Eye (tissue), 1 donor: ENCODE data around the gene MEGF11.

ENCODE experiments used
- DNase-seq: peaks from one replicate; pipeline ENCODE4 v3.0.0-alpha.2; 2015

Gene MEGF11

GRCh38 chr15:66138096-66138783 lies 115.3 kb downstream of the MEGF11 start:
- DNase-seq, result no peak

- DNase-seq, result no peak
Measured at GRCh38 chr15:66136948-66137347, 116.6 kb downstream of the MEGF11 start.

- no peak for DNase-seq
Measured at GRCh38 chr15:66135664-66136063, 117.9 kb downstream of the MEGF11 start.

- DNase-seq, result no peak
Measured at GRCh38 chr15:66134284-66134683, 119.3 kb downstream of the MEGF11 start.

GRCh38 chr15:66133247-66133885 lies 120.2 kb downstream of the MEGF11 start:
- no peak for DNase-seq

- DNase-seq, result no peak
Measured at GRCh38 chr15:66132251-66132816, 121.2 kb downstream of the MEGF11 start.

- no peak for DNase-seq
Measured at GRCh38 chr15:66131831-66132230, 121.7 kb downstream of the MEGF11 start.

- no peak for DNase-seq
Measured at GRCh38 chr15:66131200-66131599, 122.3 kb downstream of the MEGF11 start.

- DNase-seq, result no peak
Measured at GRCh38 chr15:66130496-66131034, 123.0 kb downstream of the MEGF11 start.

GRCh38 chr15:66129586-66129985 lies 124.0 kb downstream of the MEGF11 start:
- no peak for DNase-seq

- DNase-seq, result no peak
Measured at GRCh38 chr15:66128116-66128680, 125.4 kb downstream of the MEGF11 start.

GRCh38 chr15:66126456-66126855 lies 127.1 kb downstream of the MEGF11 start:
- DNase-seq, result no peak

- peak; percentile 74 for DNase-seq
Measured at GRCh38 chr15:66126031-66126441, 127.5 kb downstream of the MEGF11 start.

- no peak for DNase-seq
Measured at GRCh38 chr15:66124651-66125050, 128.9 kb downstream of the MEGF11 start.

- no peak for DNase-seq
Measured at GRCh38 chr15:66123799-66124198, 129.8 kb downstream of the MEGF11 start.

GRCh38 chr15:66120422-66120821 lies 133.1 kb downstream of the MEGF11 start:
- no peak for DNase-seq

GRCh38 chr15:66117841-66118240 lies 135.7 kb downstream of the MEGF11 start:
- no peak for DNase-seq

GRCh38 chr15:66115568-66116206 lies 137.9 kb downstream of the MEGF11 start:
- no peak for DNase-seq

GRCh38 chr15:66114863-66115425 lies 138.6 kb downstream of the MEGF11 start:
- no peak for DNase-seq

- no peak for DNase-seq
Measured at GRCh38 chr15:66112388-66112787, 141.2 kb downstream of the MEGF11 start.

GRCh38 chr15:66111363-66111762 lies 142.2 kb downstream of the MEGF11 start:
- no peak for DNase-seq

- DNase-seq, result no peak
Measured at GRCh38 chr15:66110864-66111263, 142.7 kb downstream of the MEGF11 start.

GRCh38 chr15:66109826-66110225 lies 143.7 kb downstream of the MEGF11 start:
- no peak for DNase-seq
